Astrocyte of the hippocampus (primary cell): Measurements from ENCODE around the gene RIOK3.
"Not testable (repeated sequence)": the region's sequence is repeated elsewhere in the genome, so short reads cannot be mapped to it uniquely, and the experiment has no call there.

Source experiments
- DNase-seq: peaks from one replicate; pipeline ENCODE4 v3.0.0; 2011; ENCODE audit warnings: low read depth, low spot score

Gene RIOK3

GRCh38 chr18:23452728-23453679, at the start of gene RIOK3:
TSS of gene RIOK3 (plus strand) at chr18:23453287. CDS start at chr18:23453440, 153 bp downstream.
- DNase-seq = peak; percentile 98

GRCh38 chr18:23403310-23403709, 49.8 kb upstream of the RIOK3 start:
- no peak for DNase-seq

- DNase-seq = no peak
These were observed 47.5 kb upstream of the RIOK3 start for GRCh38 chr18:23405636-23406035.

GRCh38 chr18:23406271-23406787, 46.8 kb upstream of the RIOK3 start:
- peak; percentile 30 for DNase-seq

GRCh38 chr18:23412351-23412964, 40.6 kb upstream of the RIOK3 start:
- DNase-seq = no peak

- DNase-seq = no peak
These were observed 37.6 kb upstream of the RIOK3 start for GRCh38 chr18:23415515-23415914.

GRCh38 chr18:23416298-23416697, 36.8 kb upstream of the RIOK3 start:
- DNase-seq = no peak

GRCh38 chr18:23421277-23421676, 31.8 kb upstream of the RIOK3 start:
- DNase-seq = no peak

GRCh38 chr18:23422751-23423418, 30.2 kb upstream of the RIOK3 start:
- peak; percentile 51 for DNase-seq

- DNase-seq = no peak
These were observed 28.5 kb upstream of the RIOK3 start for GRCh38 chr18:23424616-23425015.

- DNase-seq = no peak
These were observed 24.3 kb upstream of the RIOK3 start for GRCh38 chr18:23428821-23429220.

GRCh38 chr18:23429538-23429937, 23.5 kb upstream of the RIOK3 start:
- not testable (repeated sequence) for DNase-seq

GRCh38 chr18:23433360-23433759, 19.7 kb upstream of the RIOK3 start:
- DNase-seq = no peak

GRCh38 chr18:23437357-23438045, 15.6 kb upstream of the RIOK3 start:
- peak; percentile 90 for DNase-seq

GRCh38 chr18:23438046-23438377, 15.1 kb upstream of the RIOK3 start:
- no peak for DNase-seq

GRCh38 chr18:23438608-23439366, 14.3 kb upstream of the RIOK3 start:
- no peak for DNase-seq

GRCh38 chr18:23440131-23440530, 13.0 kb upstream of the RIOK3 start:
- no peak for DNase-seq

GRCh38 chr18:23442958-23443357, 10.1 kb upstream of the RIOK3 start:
- no peak for DNase-seq

GRCh38 chr18:23448291-23448690, 4.8 kb upstream of the RIOK3 start:
- DNase-seq = no peak

- no peak for DNase-seq
These were observed 3.1 kb upstream of the RIOK3 start for GRCh38 chr18:23450022-23450421.

GRCh38 chr18:23451011-23451410, 2.1 kb upstream of the RIOK3 start:
- no peak for DNase-seq
